IMR-90 (cell line): ENCODE measurements around the gene ITSN2. TPM values are rescaled to one million over a fixed set of nuclear protein-coding genes. Genes with fewer than 3 reads are reported as not detected.

Experiments
- ATAC-seq: fragments of 200-7000 bp; cut with Tn5 transposase; 2 replicates; pipeline ENCODE4 v1.9.1; 2020; ENCODE audit warnings: low read depth, mild to moderate bottlenecking, moderate library complexity
- BruUV-seq: library from RNA; stranded (reverse); fragments of 400-500 nt; replicated peaks from 2 replicates; lab custom pipeline; 2021; lab: Mats Ljungman, UMichigan
- CTCF ChIA-PET: fragments of 300-600 bp; formaldehyde crosslinking; extraction: SDS; loops from one replicate; lab custom pipeline; 2021; ENCODE audit warnings: antibody characterized with exemption; lab: Yijun Ruan, JAX
- POLR2A ChIA-PET: fragments of 300-600 bp; sonication (Branson Sonifier 250); formaldehyde crosslinking; loops from one replicate; lab custom pipeline; 2022; ENCODE audit warnings: antibody characterized with exemption; ENCODE audit not compliant: unreplicated experiment; lab: Charles Lee
- DNase-seq: peaks from one replicate; pipeline ENCODE4 v3.0.0; 2013
- H2AFZ ChIP-seq: replicated peaks from 2 replicates; pipeline ENCODE3; 2013; ENCODE audit warnings: low read length, mild to moderate bottlenecking; ENCODE audit not compliant: poor library complexity
- H2AK5ac ChIP-seq: 2 replicates; pipeline ENCODE4 v1.6.1; 2013; ENCODE audit warnings: low read depth, low read length, inconsistent platforms
- H2AK9ac ChIP-seq: replicated peaks from 2 replicates; pipeline ENCODE3; 2013; ENCODE audit warnings: mild to moderate bottlenecking, low read depth, low read length, moderate library complexity; ENCODE audit not compliant: poor library complexity
- H2BK120ac ChIP-seq: 2 replicates; pipeline ENCODE4 v1.6.1; 2013; ENCODE audit warnings: low read depth, low read length, inconsistent platforms
- H2BK15ac ChIP-seq: 3 replicates; pipeline ENCODE4 v1.6.1; 2013; ENCODE audit warnings: low read depth, low read length, inconsistent platforms
- H2BK20ac ChIP-seq: 2 replicates; pipeline ENCODE4 v1.6.1; 2013; ENCODE audit warnings: low read depth, mild to moderate bottlenecking, inconsistent platforms, low read length, moderate library complexity
- H2BK5ac ChIP-seq: 2 replicates; pipeline ENCODE4 v1.6.1; 2013; ENCODE audit warnings: mild to moderate bottlenecking, low read depth, low read length, inconsistent platforms; ENCODE audit not compliant: poor library complexity, severe bottlenecking
- H3K14ac ChIP-seq: replicated peaks from 2 replicates; pipeline ENCODE4 v1.6.1; 2013; ENCODE audit warnings: low read depth, low read length, inconsistent platforms
- H3K18ac ChIP-seq: 2 replicates; pipeline ENCODE4 v1.6.1; 2013; ENCODE audit warnings: low read depth, low read length, control low read depth
- H3K23ac ChIP-seq: 2 replicates; pipeline ENCODE4 v1.6.1; 2013; ENCODE audit warnings: low read depth, low read length, inconsistent platforms
- H3K27ac ChIP-seq: 2 replicates; pipeline ENCODE4 v1.5.1; 2013; ENCODE audit warnings: mild to moderate bottlenecking, control low read depth, low read length; ENCODE audit not compliant: insufficient read depth
- H3K27me3 ChIP-seq: 2 replicates; pipeline ENCODE4 v1.6.1; 2013; ENCODE audit warnings: low read length; ENCODE audit not compliant: control insufficient read depth, insufficient read depth
- H3K36me3 ChIP-seq: 2 replicates; pipeline ENCODE4 v1.6.1; 2013; ENCODE audit warnings: low read length, mixed read lengths; ENCODE audit not compliant: control insufficient read depth, insufficient read depth
- H3K4ac ChIP-seq: 2 replicates; pipeline ENCODE4 v1.6.1; 2013; ENCODE audit warnings: low read depth, low read length, inconsistent platforms
- H3K4me1 ChIP-seq: 2 replicates; pipeline ENCODE4 v1.6.1; 2013; ENCODE audit warnings: low read length, mixed read lengths; ENCODE audit not compliant: control insufficient read depth, insufficient read depth
- H3K4me2 ChIP-seq: 2 replicates; pipeline ENCODE4 v1.6.1; 2013; ENCODE audit warnings: low read depth, mild to moderate bottlenecking, control low read depth, low read length, moderate library complexity
- H3K4me3 ChIP-seq: 2 replicates; pipeline ENCODE4 v1.5.1; 2013; ENCODE audit warnings: low read depth, mild to moderate bottlenecking, control low read depth, low read length, moderate library complexity; ENCODE audit not compliant: insufficient read depth
- H3K56ac ChIP-seq: 2 replicates; pipeline ENCODE4 v1.6.1; 2013; ENCODE audit warnings: low read length, inconsistent platforms; ENCODE audit not compliant: insufficient read depth; ENCODE audit errors: extremely low read depth
- H3K79me1 ChIP-seq, 2 experiments: 2 replicates each; pipeline ENCODE4 v1.6.1; 2013; ENCODE audit warnings: low read length in 2 of 2, inconsistent platforms in 1 of 2, low read depth in 1 of 2
- H3K9ac ChIP-seq: 2 replicates; pipeline ENCODE4 v1.6.1; 2013; ENCODE audit warnings: low read depth, low read length, control low read depth
- H3K9me1 ChIP-seq: 2 replicates; pipeline ENCODE4 v1.6.1; 2013; ENCODE audit warnings: low read length, inconsistent platforms; ENCODE audit not compliant: insufficient read depth
- H3K9me3 ChIP-seq: 2 replicates; pipeline ENCODE4 v1.6.1; 2013; ENCODE audit warnings: low read length; ENCODE audit not compliant: control insufficient read depth, insufficient read depth
- H4K20me1 ChIP-seq: 2 replicates; pipeline ENCODE4 v1.6.1; 2013; ENCODE audit warnings: low read length, inconsistent platforms; ENCODE audit not compliant: insufficient read depth
- H4K5ac ChIP-seq: 2 replicates; pipeline ENCODE4 v1.6.1; 2013; ENCODE audit warnings: mild to moderate bottlenecking, low read depth, low read length, control low read depth
- H4K8ac ChIP-seq, 2 experiments: 2 replicates each; pipeline ENCODE4 v1.6.1; 2013; ENCODE audit warnings: low read depth in 2 of 2, low read length in 2 of 2, control low read depth in 1 of 2, inconsistent platforms in 1 of 2
- H4K91ac ChIP-seq: 2 replicates; pipeline ENCODE4 v1.6.1; 2013; ENCODE audit warnings: low read depth, low read length, inconsistent platforms; ENCODE audit not compliant: insufficient read depth
- CEBPB ChIP-seq: IDR thresholded peaks from 2 replicates; pipeline ENCODE4 v1.6.1; 2012; ENCODE audit warnings: low read depth, low read length, improper control_type of control experiment
- CTCF ChIP-seq: conservative IDR thresholded peaks from 2 replicates; pipeline ENCODE4 v1.5.1; 2012; ENCODE audit warnings: mild to moderate bottlenecking, low read depth, low read length, improper control_type of control experiment
- MAFK ChIP-seq: IDR thresholded peaks from 2 replicates; pipeline ENCODE4 v1.6.1; 2012; ENCODE audit warnings: low read depth, low read length, improper control_type of control experiment
- RFX5 ChIP-seq: IDR thresholded peaks from 2 replicates; pipeline ENCODE4 v1.8.0; 2012; ENCODE audit warnings: low read depth, mild to moderate bottlenecking, low read length, moderate library complexity
- WGBS, 2 experiments: methylation state at CpG; one replicate each; pipeline versions ENCODE4 v1.1.5 to v1.1.7; 2013; ENCODE audit warnings: missing lambda C conversion rate in 2 of 2; ENCODE audit not compliant: insufficient read length in 1 of 2; ENCODE audit errors: extremely low coverage in 2 of 2; 5-methylcytosine and 5-hydroxymethylcytosine counted together
- dilution Hi-C: fragments of 300-500 bp; cut with HindIII; formaldehyde crosslinking; loops from one replicate; pipeline ENCODE4 v1.14.3; 2018; ENCODE audit warnings: low sequenced_read_pairs; ENCODE audit not compliant: unreplicated experiment
- in situ Hi-C: fragments of 300-500 bp; cut with MboI; formaldehyde crosslinking; loops from 3 replicates; pipeline ENCODE4 v1.14.3; 2019; ENCODE audit warnings: low sequenced_read_pairs, inconsistent platforms, mixed read lengths
- intact Hi-C: fragments of 100-400 bp; cut with micrococcal nuclease; formaldehyde crosslinking; loops from 2 replicates; pipeline ENCODE4 v1.10.0; 2022
- polyA plus RNA-seq, 3 experiments: library from polyadenylated mRNA; depleted of rRNA; stranded (reverse); fragments of >200 nt; gene quantifications; 2 replicates each; pipeline ENCODE4 v1.2.3, GENCODE V29; 2012; ENCODE audit warnings: low replicate concordance in 1 of 3
- total RNA-seq: library from RNA; depleted of rRNA; stranded (reverse); fragments of >200 nt; gene quantifications from 2 replicates; pipeline ENCODE4 v1.2.3, GENCODE V29; 2012

ITSN2 gene
- total and polyA plus RNA-seq, 2 of the 4 experiments (the other 2 are of a cell fraction) = 10.7 to 17.2 TPM

- Histone ChIP-seq H3K79me1 (no peaks in the 10 kb centered on the region; a peak in 1 of 4 replicates), H3K23ac (no peak overlapping the region), H2AK5ac (no peak overlapping the region), H3K4me1 (no peaks in the 10 kb centered on the region), H2AK9ac (no peak overlapping the region), H3K56ac (no peak overlapping the region), H4K20me1 (no peaks in the 10 kb centered on the region), H4K8ac (no peak overlapping the region), H3K27me3 (no peaks in the 10 kb centered on the region), H3K18ac (no peak overlapping the region), H2BK5ac (no peak overlapping the region), H3K4me2 (no peak overlapping the region), H3K27ac (no peak overlapping the region), H4K5ac (no peak overlapping the region), H3K9me1 (no peaks in the 10 kb centered on the region), H4K91ac (no peak overlapping the region), H3K4me3 (no peak overlapping the region), H2AFZ (no peak overlapping the region), H3K9me3 (no peaks in the 10 kb centered on the region), H3K36me3 (peaks cover 8% of the 10 kb centered on the region), H2BK120ac (no peak overlapping the region), H2BK20ac (no peak overlapping the region), H3K4ac (no peak overlapping the region), H3K14ac (no peak overlapping the region), H2BK15ac (no peak overlapping the region), H3K9ac (no peak overlapping the region)
- ChIA-PET POLR2A (no interaction called here), CTCF (no interaction called here)
- in situ Hi-C loops (no loop called here), intact Hi-C loops (no loop called here), dilution Hi-C loops (no loop called here)
- peak; percentile 41 for DNase-seq
- no TSS peak for BruUV-seq
- ATAC-seq = no peak
- TF ChIP-seq RFX5 (no peak), MAFK (no peak), CTCF (no peak), CEBPB (peak; percentile 89)
- 89% methylated on average over 4 of the region's 6 CpGs; no CpG with 5 or more reads in 1 of the 2 experiments for whole genome bisulfite sequencing, 2 experiments
These were observed 106.9 kb downstream of the ITSN2 start for GRCh38 chr2:24253303-24253919.
